ENCODE results near the gene GPR157.

GPR157 gene

DNA sequence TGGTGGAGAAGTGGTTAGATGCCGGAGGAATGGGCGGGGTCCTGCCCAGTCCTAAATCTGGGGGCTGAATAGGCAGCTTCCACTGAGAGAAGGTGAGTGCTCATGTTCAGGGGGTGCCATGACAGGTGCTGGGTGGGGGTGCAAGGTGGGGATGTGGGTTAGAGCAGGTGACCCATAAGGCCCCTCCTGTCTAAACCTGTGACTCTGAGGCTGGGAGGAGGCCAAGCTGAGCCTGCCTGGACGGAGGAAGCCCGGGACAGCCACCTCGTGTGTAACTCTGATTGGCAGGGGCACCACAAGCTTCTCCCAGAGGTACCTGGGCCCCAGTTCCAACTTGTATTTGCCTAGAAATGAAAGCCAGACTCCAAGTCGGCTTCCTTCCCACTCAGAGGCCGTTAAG, 10.7 kb downstream of the GPR157 start:
- TF ChIP-seq, protein P1, sequence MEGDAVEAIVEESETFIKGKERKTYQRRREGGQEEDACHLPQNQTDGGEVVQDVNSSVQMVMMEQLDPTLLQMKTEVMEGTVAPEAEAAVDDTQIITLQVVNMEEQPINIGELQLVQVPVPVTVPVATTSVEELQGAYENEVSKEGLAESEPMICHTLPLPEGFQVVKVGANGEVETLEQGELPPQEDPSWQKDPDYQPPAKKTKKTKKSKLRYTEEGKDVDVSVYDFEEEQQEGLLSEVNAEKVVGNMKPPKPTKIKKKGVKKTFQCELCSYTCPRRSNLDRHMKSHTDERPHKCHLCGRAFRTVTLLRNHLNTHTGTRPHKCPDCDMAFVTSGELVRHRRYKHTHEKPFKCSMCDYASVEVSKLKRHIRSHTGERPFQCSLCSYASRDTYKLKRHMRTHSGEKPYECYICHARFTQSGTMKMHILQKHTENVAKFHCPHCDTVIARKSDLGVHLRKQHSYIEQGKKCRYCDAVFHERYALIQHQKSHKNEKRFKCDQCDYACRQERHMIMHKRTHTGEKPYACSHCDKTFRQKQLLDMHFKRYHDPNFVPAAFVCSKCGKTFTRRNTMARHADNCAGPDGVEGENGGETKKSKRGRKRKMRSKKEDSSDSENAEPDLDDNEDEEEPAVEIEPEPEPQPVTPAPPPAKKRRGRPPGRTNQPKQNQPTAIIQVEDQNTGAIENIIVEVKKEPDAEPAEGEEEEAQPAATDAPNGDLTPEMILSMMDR (IDR thresholded peaks at IDR 0.05; ENCODE audit: extremely low read depth, insufficient read depth, missing control alignments) = no peak
- in situ Hi-C loops (cut with MboI; ENCODE audit: low pct_unique_long_range_greater_than_20kb, low sequenced_read_pairs, unreplicated experiment) = loop anchor here (10.0 kb wide), 1 partner anchor 77 kb away; no protein-coding TSS in a partner anchor

DNA sequence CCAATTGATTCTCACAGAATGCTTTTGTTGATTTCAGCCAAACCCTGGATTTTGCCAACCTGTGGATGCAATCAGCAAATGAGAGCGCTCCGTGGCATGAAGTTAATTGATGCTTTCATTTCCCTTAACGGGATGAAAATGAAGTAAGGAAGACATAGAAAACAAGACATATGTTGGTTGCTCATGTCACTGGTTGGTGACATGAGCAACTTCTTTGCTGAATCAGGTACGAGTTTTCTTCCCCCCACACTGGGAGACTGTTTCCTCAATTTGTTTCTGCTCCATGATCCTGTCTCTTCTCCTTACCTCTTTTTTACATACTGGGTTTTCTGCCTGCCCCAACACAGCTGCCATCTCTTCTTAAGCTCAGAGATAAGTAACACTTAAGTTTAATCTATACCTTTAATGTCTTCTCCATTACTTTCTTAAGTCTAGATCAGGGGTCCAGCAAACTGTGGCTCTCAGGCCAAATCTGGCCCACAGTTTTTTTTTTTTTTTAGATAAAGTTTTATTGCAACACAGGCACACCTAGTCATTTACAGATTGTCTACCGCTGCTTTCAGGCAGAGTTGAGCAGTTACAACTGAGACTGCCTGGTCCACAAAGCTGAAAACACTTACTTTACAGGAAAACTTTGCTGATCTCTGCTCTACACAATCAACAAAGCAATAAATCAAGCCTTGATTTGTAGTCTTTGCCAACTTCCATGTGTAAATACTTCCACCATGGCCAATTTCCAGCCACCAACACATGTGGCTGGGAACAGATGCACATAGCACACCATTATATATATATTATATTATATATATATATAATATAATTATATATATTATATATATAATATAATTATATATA, 13.3 kb downstream of the GPR157 start:
- in situ Hi-C loops (cut with MboI; ENCODE audit: low pct_unique_long_range_greater_than_20kb, low sequenced_read_pairs, unreplicated experiment) = loop anchor here (10.0 kb wide), 1 partner anchor 79 kb away; no protein-coding TSS in a partner anchor
- TF ChIP-seq, protein P1 (IDR thresholded peaks at IDR 0.05; ENCODE audit: extremely low read depth, insufficient read depth, missing control alignments) = no peak
- no peak for DNase-seq (ENCODE audit: low spot score)

More for the DNA sequence above, 10.7 kb downstream of the GPR157 start:
- DNase-seq (ENCODE audit: low spot score) = no peak

DNA sequence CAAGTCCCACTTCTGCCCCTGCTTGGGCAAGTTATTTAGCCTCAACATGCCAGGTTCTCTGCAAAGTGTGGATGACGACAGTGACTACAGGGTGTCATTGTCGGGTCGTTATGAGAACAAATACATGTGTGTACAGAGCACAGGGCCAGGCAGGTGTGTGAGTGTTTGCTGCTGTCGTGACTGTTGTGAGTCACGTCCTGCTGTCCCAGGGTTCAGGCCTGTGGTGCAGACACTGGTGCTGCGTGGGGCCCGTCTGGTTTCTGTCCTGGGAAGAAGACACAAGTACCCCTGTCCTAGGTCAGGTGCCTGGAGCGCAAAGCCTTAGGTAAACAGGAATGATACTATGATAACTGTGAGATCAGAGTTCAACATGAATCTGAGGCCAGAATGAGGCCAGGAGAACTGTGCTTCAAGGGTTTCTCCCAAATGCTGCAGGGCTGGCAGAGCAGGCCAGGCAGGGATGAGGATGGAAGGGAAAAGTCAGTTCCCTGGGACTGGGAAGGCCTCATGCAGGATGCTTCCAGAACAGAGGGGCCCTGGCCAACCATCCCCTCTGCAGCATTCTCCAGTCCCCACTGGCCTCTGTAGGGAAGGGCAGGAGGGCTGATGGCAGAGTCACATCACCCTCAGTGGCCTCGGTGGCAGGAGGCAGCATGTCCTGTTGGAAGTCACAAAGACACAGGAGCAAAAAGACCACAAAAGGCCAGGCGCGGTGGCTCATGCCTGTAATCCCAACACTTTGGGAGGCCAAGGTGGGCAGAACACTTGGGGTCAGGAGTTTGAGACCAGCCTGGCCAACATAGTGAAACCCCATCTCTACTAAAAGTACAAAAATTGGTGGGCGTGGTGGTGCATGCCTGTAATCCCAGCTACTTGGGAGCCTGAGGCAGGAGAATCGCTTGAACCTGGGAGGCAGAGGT, 15.7 kb downstream of the GPR157 start:
- in situ Hi-C loops (cut with MboI; ENCODE audit: low pct_unique_long_range_greater_than_20kb, low sequenced_read_pairs, unreplicated experiment) = loop anchor here (10.0 kb wide), 1 partner anchor 82 kb away; no protein-coding TSS in a partner anchor
- no peak for DNase-seq (ENCODE audit: low spot score)
- TF ChIP-seq, protein P1 (IDR thresholded peaks at IDR 0.05; ENCODE audit: extremely low read depth, insufficient read depth, missing control alignments) = no peak

DNA sequence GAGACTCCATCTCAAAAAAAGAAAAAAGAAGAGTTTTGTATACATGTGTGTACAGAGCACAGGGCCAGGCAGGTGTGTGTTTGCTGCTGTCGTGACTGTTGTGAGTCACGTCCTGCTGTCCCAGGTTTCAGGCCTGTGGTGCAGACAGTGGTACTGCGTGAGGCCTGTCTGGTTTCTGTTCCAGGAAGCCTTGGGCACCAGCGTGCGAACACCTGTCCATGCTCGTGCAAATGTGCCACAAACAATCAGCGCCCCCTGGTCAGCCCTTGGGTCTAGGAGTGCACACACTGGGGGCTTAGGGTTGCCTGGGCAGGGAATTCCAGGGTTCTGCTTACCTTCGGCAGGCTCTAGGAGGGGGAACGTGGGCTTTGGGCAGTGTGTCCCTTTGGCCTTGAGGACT, 16.9 kb downstream of the GPR157 start:
- DNase-seq (ENCODE audit: low spot score) = no peak
- TF ChIP-seq, protein P1 (IDR thresholded peaks at IDR 0.05; ENCODE audit: extremely low read depth, insufficient read depth, missing control alignments) = no peak
- in situ Hi-C loops (cut with MboI; ENCODE audit: low pct_unique_long_range_greater_than_20kb, low sequenced_read_pairs, unreplicated experiment) = loop anchor here (10.0 kb wide), 1 partner anchor 83 kb away; no protein-coding TSS in a partner anchor

DNA sequence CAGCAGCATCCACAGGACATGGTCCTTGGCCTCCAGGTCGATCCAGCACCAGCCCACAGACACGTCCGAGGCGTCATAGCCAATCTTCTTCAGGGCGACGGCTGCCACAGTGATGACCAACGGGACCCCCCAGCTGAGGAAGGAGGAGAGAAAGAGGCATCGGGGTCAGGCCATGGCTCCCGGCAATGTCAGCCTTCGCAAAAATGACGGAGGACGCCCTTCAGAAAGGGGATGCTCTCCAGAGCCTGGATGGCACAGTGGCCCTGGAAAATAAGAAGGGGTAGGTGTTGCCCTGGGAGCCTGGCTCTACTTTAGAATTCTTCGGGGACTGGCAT, 17.6 kb downstream of the GPR157 start:
- in situ Hi-C loops (cut with MboI; ENCODE audit: low pct_unique_long_range_greater_than_20kb, low sequenced_read_pairs, unreplicated experiment) = loop anchor here (10.0 kb wide), 1 partner anchor 83 kb away; no protein-coding TSS in a partner anchor
- DNase-seq (ENCODE audit: low spot score) = no peak
- TF ChIP-seq, protein P1 (IDR thresholded peaks at IDR 0.05; ENCODE audit: extremely low read depth, insufficient read depth, missing control alignments) = no peak

DNA sequence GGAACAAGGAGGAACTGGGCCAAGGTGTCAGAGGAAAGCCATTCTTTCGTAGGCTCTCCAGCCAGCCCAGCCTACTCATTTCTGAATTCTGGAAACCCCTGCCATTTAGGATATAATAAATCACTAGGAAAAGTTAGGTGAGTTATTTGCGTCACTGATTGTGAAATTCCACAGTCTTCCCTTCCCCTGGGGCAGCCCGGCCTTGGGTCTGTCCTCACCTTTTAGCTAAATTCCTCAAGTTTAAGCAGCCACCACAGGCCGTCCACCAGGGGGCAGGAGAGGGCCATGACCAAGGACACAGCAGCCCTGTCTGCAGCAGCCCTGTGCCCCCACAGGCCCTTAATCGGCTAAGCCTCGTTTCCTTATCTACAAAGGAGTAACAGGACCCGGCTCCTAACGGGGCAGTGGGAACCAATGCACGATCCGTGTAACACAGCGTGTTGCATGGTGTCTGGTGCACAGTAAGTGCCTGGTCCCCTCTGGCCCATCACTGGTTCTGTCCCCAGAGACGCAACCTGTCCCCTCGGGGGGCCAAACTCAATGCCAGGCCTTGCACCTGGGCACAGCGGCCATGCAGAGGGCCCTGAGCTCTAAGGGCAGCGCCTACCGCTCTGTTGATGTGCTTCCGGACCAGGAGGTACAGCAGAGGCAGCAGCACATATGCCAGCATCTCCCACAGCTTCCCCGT, 18.1 kb downstream of the GPR157 start:
- in situ Hi-C loops (cut with MboI; ENCODE audit: low pct_unique_long_range_greater_than_20kb, low sequenced_read_pairs, unreplicated experiment) = loop anchor here (10.0 kb wide), 1 partner anchor 84 kb away; no protein-coding TSS in a partner anchor
- DNase-seq (ENCODE audit: low spot score) = peak; percentile 84
- TF ChIP-seq, protein P1 (IDR thresholded peaks at IDR 0.05; ENCODE audit: extremely low read depth, insufficient read depth, missing control alignments) = peak; percentile 95
